Measurements from ENCODE around the gene GHITM.

DNA sequence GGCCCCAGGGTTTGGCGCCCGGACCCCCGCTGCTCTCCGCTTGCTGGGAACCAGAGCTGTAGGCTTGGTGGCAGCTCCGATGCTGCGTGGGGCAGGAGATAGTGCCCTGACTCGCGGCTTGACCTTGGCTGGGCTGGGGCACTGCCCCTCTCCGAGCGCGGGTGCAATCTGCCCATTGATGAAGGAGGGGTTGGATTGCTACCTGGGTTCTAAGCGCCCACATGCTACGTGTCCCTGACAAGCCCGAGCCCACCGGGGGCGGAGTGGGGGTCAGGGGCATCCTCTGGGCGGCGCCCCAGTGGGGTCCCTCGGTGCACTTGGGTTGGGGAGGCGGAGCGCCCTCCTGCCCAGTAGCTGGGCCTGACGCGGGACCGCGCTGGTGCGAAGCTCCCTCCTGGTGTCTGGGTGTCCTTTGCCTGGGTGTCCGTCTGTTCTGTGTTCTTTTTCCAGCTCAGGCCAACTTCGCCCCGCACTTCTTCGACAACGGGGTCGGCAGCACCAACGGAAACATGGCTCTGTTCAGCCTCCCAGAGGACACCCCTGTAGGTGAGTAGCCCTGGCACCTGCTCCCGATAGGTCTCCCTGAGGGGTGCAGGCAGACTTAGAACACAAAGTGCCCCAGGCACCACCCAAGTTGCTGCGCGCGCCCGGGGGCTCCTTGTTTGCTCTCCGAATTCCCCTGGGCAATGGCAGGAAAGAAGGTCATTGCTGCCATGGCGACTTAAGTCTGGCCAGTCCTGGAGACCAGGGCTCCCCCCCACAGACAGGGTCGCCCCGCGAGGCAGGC is 55.9 kb downstream of the GHITM start:
- TF ChIP-seq, protein P1, sequence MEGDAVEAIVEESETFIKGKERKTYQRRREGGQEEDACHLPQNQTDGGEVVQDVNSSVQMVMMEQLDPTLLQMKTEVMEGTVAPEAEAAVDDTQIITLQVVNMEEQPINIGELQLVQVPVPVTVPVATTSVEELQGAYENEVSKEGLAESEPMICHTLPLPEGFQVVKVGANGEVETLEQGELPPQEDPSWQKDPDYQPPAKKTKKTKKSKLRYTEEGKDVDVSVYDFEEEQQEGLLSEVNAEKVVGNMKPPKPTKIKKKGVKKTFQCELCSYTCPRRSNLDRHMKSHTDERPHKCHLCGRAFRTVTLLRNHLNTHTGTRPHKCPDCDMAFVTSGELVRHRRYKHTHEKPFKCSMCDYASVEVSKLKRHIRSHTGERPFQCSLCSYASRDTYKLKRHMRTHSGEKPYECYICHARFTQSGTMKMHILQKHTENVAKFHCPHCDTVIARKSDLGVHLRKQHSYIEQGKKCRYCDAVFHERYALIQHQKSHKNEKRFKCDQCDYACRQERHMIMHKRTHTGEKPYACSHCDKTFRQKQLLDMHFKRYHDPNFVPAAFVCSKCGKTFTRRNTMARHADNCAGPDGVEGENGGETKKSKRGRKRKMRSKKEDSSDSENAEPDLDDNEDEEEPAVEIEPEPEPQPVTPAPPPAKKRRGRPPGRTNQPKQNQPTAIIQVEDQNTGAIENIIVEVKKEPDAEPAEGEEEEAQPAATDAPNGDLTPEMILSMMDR (conservative IDR thresholded peaks at IDR 0.05 in 1 of 2, IDR thresholded peaks at IDR 0.05 in 1 of 2; ENCODE audit: extremely low read depth in 1 of 2, insufficient read depth in 1 of 2, low read depth in 1 of 2, low read length in 2 of 2): no peak
- TF ChIP-seq EZH2 (IDR thresholded peaks at IDR 0.05; ENCODE audit: borderline replicate concordance, low read length): no peak
